ENCODE results near the gene TARS3.

TARS3 gene

GRCh38 chr15:101702077-101702476 is 22.2 kb downstream of the TARS3 start:
- no peak for TF ChIP-seq CTCF (IDR thresholded peaks at IDR 0.05; ENCODE audit: low read depth, low read length, missing control alignments)
- Histone ChIP-seq H3K4me3 (ENCODE audit: low read depth, low read length) (no peak overlapping the region), H3K27ac (no peak overlapping the region), H3K27me3 (replicated peaks) (no peaks in the 10 kb centered on the region), H3K36me3 (replicated peaks) (peaks cover 44% of the 10 kb centered on the region)
- in situ Hi-C loops (cut with HindIII; ENCODE audit: low pct_ligation_motif_present, low sequenced_read_pairs): no loop called here
- no peak for DNase-seq

GRCh38 chr15:101698314-101698713 is 26.0 kb downstream of the TARS3 start:
- DNase-seq: no peak
- no peak for TF ChIP-seq CTCF (IDR thresholded peaks at IDR 0.05; ENCODE audit: low read depth, low read length, missing control alignments)
- Histone ChIP-seq H3K4me3 (ENCODE audit: low read depth, low read length) (no peak overlapping the region), H3K36me3 (replicated peaks) (peaks cover 36% of the 10 kb centered on the region), H3K27me3 (replicated peaks) (no peaks in the 10 kb centered on the region), H3K27ac (no peak overlapping the region)
- in situ Hi-C loops (cut with HindIII; ENCODE audit: low pct_ligation_motif_present, low sequenced_read_pairs): no loop called here

- DNase-seq: no peak
- in situ Hi-C loops (cut with HindIII; ENCODE audit: low pct_ligation_motif_present, low sequenced_read_pairs): no loop called here
- H3K4me3 ChIP-seq (ENCODE audit: low read depth, low read length): no peak overlapping the region
- H3K27me3 ChIP-seq (replicated peaks): no peaks in the 10 kb centered on the region
- H3K27ac ChIP-seq: no peak overlapping the region
- TF ChIP-seq CTCF (IDR thresholded peaks at IDR 0.05; ENCODE audit: low read depth, low read length, missing control alignments): no peak
- peaks cover 36% of the 10 kb centered on the region for H3K36me3 ChIP-seq (replicated peaks)
Observed at GRCh38 chr15:101697488-101697887, 26.8 kb downstream of the TARS3 start.

- in situ Hi-C loops (cut with HindIII; ENCODE audit: low pct_ligation_motif_present, low sequenced_read_pairs): no loop called here
- no peak for DNase-seq
- H3K27ac ChIP-seq: no peak overlapping the region
- H3K27me3 ChIP-seq (replicated peaks): no peaks in the 10 kb centered on the region
- H3K4me3 ChIP-seq (ENCODE audit: low read depth, low read length): no peak overlapping the region
- TF ChIP-seq CTCF (IDR thresholded peaks at IDR 0.05; ENCODE audit: low read depth, low read length, missing control alignments): no peak
- H3K36me3 ChIP-seq (replicated peaks): peaks cover 38% of the 10 kb centered on the region
Observed at GRCh38 chr15:101696829-101697228, 27.4 kb downstream of the TARS3 start.

- no peak overlapping the region for H3K27ac ChIP-seq
- no peaks in the 10 kb centered on the region for H3K27me3 ChIP-seq (replicated peaks)
- H3K36me3 ChIP-seq (replicated peaks): peaks cover 18% of the 10 kb centered on the region
- DNase-seq: no peak
- TF ChIP-seq CTCF (IDR thresholded peaks at IDR 0.05; ENCODE audit: low read depth, low read length, missing control alignments): peak; percentile 26
- no peak overlapping the region for H3K4me3 ChIP-seq (ENCODE audit: low read depth, low read length)
- in situ Hi-C loops (cut with HindIII; ENCODE audit: low pct_ligation_motif_present, low sequenced_read_pairs): no loop called here
Observed at GRCh38 chr15:101694261-101694660, 30.0 kb downstream of the TARS3 start.

- Histone ChIP-seq H3K27ac (no peak overlapping the region), H3K27me3 (replicated peaks) (no peaks in the 10 kb centered on the region), H3K36me3 (replicated peaks) (peaks cover 12% of the 10 kb centered on the region), H3K4me3 (ENCODE audit: low read depth, low read length) (no peak overlapping the region)
- TF ChIP-seq CTCF (IDR thresholded peaks at IDR 0.05; ENCODE audit: low read depth, low read length, missing control alignments): no peak
- in situ Hi-C loops (cut with HindIII; ENCODE audit: low pct_ligation_motif_present, low sequenced_read_pairs): no loop called here
- no peak for DNase-seq
Observed at GRCh38 chr15:101692801-101693598, 31.3 kb downstream of the TARS3 start.
